IMR-90 (cell line): Measurements from ENCODE around the gene LCE3C. TPM values are rescaled to one million over a fixed set of nuclear protein-coding genes. Genes with fewer than 3 reads are reported as not detected.

Source experiments
- ATAC-seq: fragments of 200-7000 bp; cut with Tn5 transposase; 2 replicates; pipeline ENCODE4 v1.9.1; 2020; ENCODE audit warnings: low read depth, mild to moderate bottlenecking, moderate library complexity
- BruUV-seq: library from RNA; stranded (reverse); fragments of 400-500 nt; replicated peaks from 2 replicates; lab custom pipeline; 2021; lab: Mats Ljungman, UMichigan
- CTCF ChIA-PET: fragments of 300-600 bp; formaldehyde crosslinking; extraction: SDS; loops from one replicate; lab custom pipeline; 2021; ENCODE audit warnings: antibody characterized with exemption; lab: Yijun Ruan, JAX
- POLR2A ChIA-PET: fragments of 300-600 bp; sonication (Branson Sonifier 250); formaldehyde crosslinking; loops from one replicate; lab custom pipeline; 2022; ENCODE audit warnings: antibody characterized with exemption; ENCODE audit not compliant: unreplicated experiment; lab: Charles Lee
- DNase-seq: peaks from one replicate; pipeline ENCODE4 v3.0.0; 2013
- H2AFZ ChIP-seq: replicated peaks from 2 replicates; pipeline ENCODE3; 2013; ENCODE audit warnings: low read length, mild to moderate bottlenecking; ENCODE audit not compliant: poor library complexity
- H2AK5ac ChIP-seq: 2 replicates; pipeline ENCODE4 v1.6.1; 2013; ENCODE audit warnings: low read depth, low read length, inconsistent platforms
- H2AK9ac ChIP-seq: replicated peaks from 2 replicates; pipeline ENCODE3; 2013; ENCODE audit warnings: mild to moderate bottlenecking, low read depth, low read length, moderate library complexity; ENCODE audit not compliant: poor library complexity
- H2BK120ac ChIP-seq: 2 replicates; pipeline ENCODE4 v1.6.1; 2013; ENCODE audit warnings: low read depth, low read length, inconsistent platforms
- H2BK15ac ChIP-seq: 3 replicates; pipeline ENCODE4 v1.6.1; 2013; ENCODE audit warnings: low read depth, low read length, inconsistent platforms
- H2BK20ac ChIP-seq: 2 replicates; pipeline ENCODE4 v1.6.1; 2013; ENCODE audit warnings: low read depth, mild to moderate bottlenecking, inconsistent platforms, low read length, moderate library complexity
- H2BK5ac ChIP-seq: 2 replicates; pipeline ENCODE4 v1.6.1; 2013; ENCODE audit warnings: mild to moderate bottlenecking, low read depth, low read length, inconsistent platforms; ENCODE audit not compliant: poor library complexity, severe bottlenecking
- H3K14ac ChIP-seq: replicated peaks from 2 replicates; pipeline ENCODE4 v1.6.1; 2013; ENCODE audit warnings: low read depth, low read length, inconsistent platforms
- H3K18ac ChIP-seq: 2 replicates; pipeline ENCODE4 v1.6.1; 2013; ENCODE audit warnings: low read depth, low read length, control low read depth
- H3K23ac ChIP-seq: 2 replicates; pipeline ENCODE4 v1.6.1; 2013; ENCODE audit warnings: low read depth, low read length, inconsistent platforms
- H3K27ac ChIP-seq: 2 replicates; pipeline ENCODE4 v1.5.1; 2013; ENCODE audit warnings: mild to moderate bottlenecking, control low read depth, low read length; ENCODE audit not compliant: insufficient read depth
- H3K27me3 ChIP-seq: 2 replicates; pipeline ENCODE4 v1.6.1; 2013; ENCODE audit warnings: low read length; ENCODE audit not compliant: control insufficient read depth, insufficient read depth
- H3K36me3 ChIP-seq: 2 replicates; pipeline ENCODE4 v1.6.1; 2013; ENCODE audit warnings: low read length, mixed read lengths; ENCODE audit not compliant: control insufficient read depth, insufficient read depth
- H3K4ac ChIP-seq: 2 replicates; pipeline ENCODE4 v1.6.1; 2013; ENCODE audit warnings: low read depth, low read length, inconsistent platforms
- H3K4me1 ChIP-seq: 2 replicates; pipeline ENCODE4 v1.6.1; 2013; ENCODE audit warnings: low read length, mixed read lengths; ENCODE audit not compliant: control insufficient read depth, insufficient read depth
- H3K4me2 ChIP-seq: 2 replicates; pipeline ENCODE4 v1.6.1; 2013; ENCODE audit warnings: low read depth, mild to moderate bottlenecking, control low read depth, low read length, moderate library complexity
- H3K4me3 ChIP-seq: 2 replicates; pipeline ENCODE4 v1.5.1; 2013; ENCODE audit warnings: low read depth, mild to moderate bottlenecking, control low read depth, low read length, moderate library complexity; ENCODE audit not compliant: insufficient read depth
- H3K56ac ChIP-seq: 2 replicates; pipeline ENCODE4 v1.6.1; 2013; ENCODE audit warnings: low read length, inconsistent platforms; ENCODE audit not compliant: insufficient read depth; ENCODE audit errors: extremely low read depth
- H3K79me1 ChIP-seq, 2 experiments: 2 replicates each; pipeline ENCODE4 v1.6.1; 2013; ENCODE audit warnings: low read length in 2 of 2, inconsistent platforms in 1 of 2, low read depth in 1 of 2
- H3K9ac ChIP-seq: 2 replicates; pipeline ENCODE4 v1.6.1; 2013; ENCODE audit warnings: low read depth, low read length, control low read depth
- H3K9me1 ChIP-seq: 2 replicates; pipeline ENCODE4 v1.6.1; 2013; ENCODE audit warnings: low read length, inconsistent platforms; ENCODE audit not compliant: insufficient read depth
- H3K9me3 ChIP-seq: 2 replicates; pipeline ENCODE4 v1.6.1; 2013; ENCODE audit warnings: low read length; ENCODE audit not compliant: control insufficient read depth, insufficient read depth
- H4K20me1 ChIP-seq: 2 replicates; pipeline ENCODE4 v1.6.1; 2013; ENCODE audit warnings: low read length, inconsistent platforms; ENCODE audit not compliant: insufficient read depth
- H4K5ac ChIP-seq: 2 replicates; pipeline ENCODE4 v1.6.1; 2013; ENCODE audit warnings: mild to moderate bottlenecking, low read depth, low read length, control low read depth
- H4K8ac ChIP-seq, 2 experiments: 2 replicates each; pipeline ENCODE4 v1.6.1; 2013; ENCODE audit warnings: low read depth in 2 of 2, low read length in 2 of 2, control low read depth in 1 of 2, inconsistent platforms in 1 of 2
- H4K91ac ChIP-seq: 2 replicates; pipeline ENCODE4 v1.6.1; 2013; ENCODE audit warnings: low read depth, low read length, inconsistent platforms; ENCODE audit not compliant: insufficient read depth
- BHLHE40 ChIP-seq: fragments of 150-350 bp; IDR thresholded peaks from 2 replicates; pipeline ENCODE4 v1.6.1; 2016; ENCODE audit warnings: mild to moderate bottlenecking, low read depth, low read length
- CEBPB ChIP-seq: IDR thresholded peaks from 2 replicates; pipeline ENCODE4 v1.6.1; 2012; ENCODE audit warnings: low read depth, low read length, improper control_type of control experiment
- CHD1 ChIP-seq: IDR thresholded peaks from 2 replicates; pipeline ENCODE4 v1.6.1; 2012; ENCODE audit warnings: low read depth, low read length, improper control_type of control experiment
- FOS ChIP-seq: fragments of 150-350 bp; IDR thresholded peaks from 2 replicates; pipeline ENCODE4 v1.6.1; 2016; ENCODE audit warnings: low read depth, low read length
- MAFK ChIP-seq: IDR thresholded peaks from 2 replicates; pipeline ENCODE4 v1.6.1; 2012; ENCODE audit warnings: low read depth, low read length, improper control_type of control experiment
- MXI1 ChIP-seq: IDR thresholded peaks from 2 replicates; pipeline ENCODE4 v1.6.1; 2012; ENCODE audit warnings: low read depth, mild to moderate bottlenecking, low read length, moderate library complexity, borderline replicate concordance
- NFE2L2 ChIP-seq: fragments of 150-350 bp; IDR thresholded peaks from 2 replicates; pipeline ENCODE4 v1.6.1; 2016; ENCODE audit warnings: low read depth, mild to moderate bottlenecking, low read length
- POLR2A ChIP-seq: IDR thresholded peaks from 2 replicates; pipeline ENCODE4 v1.6.1; 2012; ENCODE audit warnings: mild to moderate bottlenecking, low read depth, low read length
- RCOR1 ChIP-seq: IDR thresholded peaks from 2 replicates; pipeline ENCODE4 v1.6.1; 2012; ENCODE audit warnings: mild to moderate bottlenecking, low read length, improper control_type of control experiment; ENCODE audit not compliant: insufficient replicate concordance
- RFX5 ChIP-seq: IDR thresholded peaks from 2 replicates; pipeline ENCODE4 v1.8.0; 2012; ENCODE audit warnings: low read depth, mild to moderate bottlenecking, low read length, moderate library complexity
- SMC3 ChIP-seq: fragments of 150-350 bp; IDR thresholded peaks from 2 replicates; pipeline ENCODE4 v1.6.1; 2016; ENCODE audit warnings: low read depth, mild to moderate bottlenecking, antibody characterized with exemption, low read length, moderate library complexity
- WGBS, 2 experiments: methylation state at CpG; one replicate each; pipeline versions ENCODE4 v1.1.5 to v1.1.7; 2013; ENCODE audit warnings: missing lambda C conversion rate in 2 of 2; ENCODE audit not compliant: insufficient read length in 1 of 2; ENCODE audit errors: extremely low coverage in 2 of 2; 5-methylcytosine and 5-hydroxymethylcytosine counted together
- dilution Hi-C: fragments of 300-500 bp; cut with HindIII; formaldehyde crosslinking; loops from one replicate; pipeline ENCODE4 v1.14.3; 2018; ENCODE audit warnings: low sequenced_read_pairs; ENCODE audit not compliant: unreplicated experiment
- in situ Hi-C: fragments of 300-500 bp; cut with MboI; formaldehyde crosslinking; loops from 3 replicates; pipeline ENCODE4 v1.14.3; 2019; ENCODE audit warnings: low sequenced_read_pairs, inconsistent platforms, mixed read lengths
- intact Hi-C: fragments of 100-400 bp; cut with micrococcal nuclease; formaldehyde crosslinking; loops from 2 replicates; pipeline ENCODE4 v1.10.0; 2022
- polyA plus RNA-seq, 3 experiments: library from polyadenylated mRNA; depleted of rRNA; stranded (reverse); fragments of >200 nt; gene quantifications; 2 replicates each; pipeline ENCODE4 v1.2.3, GENCODE V29; 2012; ENCODE audit warnings: low replicate concordance in 1 of 3
- total RNA-seq: library from RNA; depleted of rRNA; stranded (reverse); fragments of >200 nt; gene quantifications from 2 replicates; pipeline ENCODE4 v1.2.3, GENCODE V29; 2012
- TF ChIP-seq, protein P1 (sequence below): conservative IDR thresholded peaks from 2 replicates; pipeline ENCODE4 v1.5.1; 2012; ENCODE audit warnings: mild to moderate bottlenecking, low read depth, low read length, improper control_type of control experiment

The LCE3C gene
- total and polyA plus RNA-seq, 2 of the 4 experiments (the other 2 are of a cell fraction) = not detected

DNA sequence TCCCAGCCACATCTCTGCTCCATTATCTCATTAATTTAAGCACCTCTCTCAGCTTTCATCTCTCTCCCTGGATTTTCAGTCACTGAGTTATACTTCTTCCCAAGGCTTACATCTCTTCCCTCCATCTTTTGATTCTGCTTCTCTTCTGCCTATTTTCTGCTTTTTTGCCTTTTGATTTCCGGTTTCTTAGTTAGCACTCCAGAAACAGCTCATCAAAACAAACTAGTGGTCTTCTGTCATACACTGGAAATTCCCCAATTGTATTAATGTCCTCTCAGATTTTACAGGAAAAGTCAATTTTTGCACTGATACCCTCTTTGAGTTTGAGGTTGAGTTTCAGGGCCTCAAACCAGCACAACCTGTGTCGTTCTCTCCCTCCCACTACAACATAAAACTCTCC, 34.9 kb upstream of the LCE3C start:
- H4K5ac ChIP-seq = no peak overlapping the region
- POLR2A ChIA-PET = no interaction called here
- H4K20me1 ChIP-seq = no peaks in the 10 kb centered on the region
- H2AFZ ChIP-seq = no peak overlapping the region
- no peak overlapping the region for H3K4me3 ChIP-seq
- intact Hi-C loops = no loop called here
- H3K9me1 ChIP-seq = no peaks in the 10 kb centered on the region
- no peak overlapping the region for H2AK9ac ChIP-seq
- H3K4me1 ChIP-seq = no peaks in the 10 kb centered on the region
- ATAC-seq (no peak), DNase-seq (no peak)
- no peak overlapping the region for H2BK20ac ChIP-seq
- H3K79me1 ChIP-seq = no peaks in the 10 kb centered on the region
- H2BK5ac ChIP-seq = no peak overlapping the region
- H3K36me3 ChIP-seq = no peaks in the 10 kb centered on the region
- H3K9ac ChIP-seq = no peak overlapping the region
- peaks cover 3% of the 10 kb centered on the region; the same call in 1 of the 2 replicates for H3K9me3 ChIP-seq
- H3K4ac ChIP-seq = no peak overlapping the region
- no peak overlapping the region for H3K27ac ChIP-seq
- no peak overlapping the region for H2AK5ac ChIP-seq
- no CpG with 5 or more reads among the region's 2 CpGs for WGBS, 2 experiments
- TF ChIP-seq CHD1 (no peak), MXI1 (no peak), SMC3 (no peak), NFE2L2 (no peak), MAFK (no peak), CEBPB (no peak), POLR2A (no peak), FOS (no peak), RFX5 (no peak), RCOR1 (no peak), BHLHE40 (no peak)
- TF ChIP-seq, protein P1, sequence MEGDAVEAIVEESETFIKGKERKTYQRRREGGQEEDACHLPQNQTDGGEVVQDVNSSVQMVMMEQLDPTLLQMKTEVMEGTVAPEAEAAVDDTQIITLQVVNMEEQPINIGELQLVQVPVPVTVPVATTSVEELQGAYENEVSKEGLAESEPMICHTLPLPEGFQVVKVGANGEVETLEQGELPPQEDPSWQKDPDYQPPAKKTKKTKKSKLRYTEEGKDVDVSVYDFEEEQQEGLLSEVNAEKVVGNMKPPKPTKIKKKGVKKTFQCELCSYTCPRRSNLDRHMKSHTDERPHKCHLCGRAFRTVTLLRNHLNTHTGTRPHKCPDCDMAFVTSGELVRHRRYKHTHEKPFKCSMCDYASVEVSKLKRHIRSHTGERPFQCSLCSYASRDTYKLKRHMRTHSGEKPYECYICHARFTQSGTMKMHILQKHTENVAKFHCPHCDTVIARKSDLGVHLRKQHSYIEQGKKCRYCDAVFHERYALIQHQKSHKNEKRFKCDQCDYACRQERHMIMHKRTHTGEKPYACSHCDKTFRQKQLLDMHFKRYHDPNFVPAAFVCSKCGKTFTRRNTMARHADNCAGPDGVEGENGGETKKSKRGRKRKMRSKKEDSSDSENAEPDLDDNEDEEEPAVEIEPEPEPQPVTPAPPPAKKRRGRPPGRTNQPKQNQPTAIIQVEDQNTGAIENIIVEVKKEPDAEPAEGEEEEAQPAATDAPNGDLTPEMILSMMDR = no peak
- BruUV-seq = no TSS peak
- no peak overlapping the region for H3K23ac ChIP-seq
- in situ Hi-C loops = no loop called here
- dilution Hi-C loops = no loop called here
- H3K27me3 ChIP-seq = no peaks in the 10 kb centered on the region
- CTCF ChIA-PET = no interaction called here
- H4K8ac ChIP-seq = no peak overlapping the region
- no peak overlapping the region for H3K18ac ChIP-seq
- no peak overlapping the region for H4K91ac ChIP-seq
- no peak overlapping the region for H3K14ac ChIP-seq
- no peak overlapping the region for H3K4me2 ChIP-seq
- H2BK120ac ChIP-seq = no peak overlapping the region
- H2BK15ac ChIP-seq = no peak overlapping the region
- H3K56ac ChIP-seq = no peak overlapping the region
